22Rv1 (cell line): ENCODE results near the gene GSTM5.

Experiments
- H3K27ac ChIP-seq: fragments of 450-650 bp; 2 replicates; pipeline ENCODE4 v1.5.1; 2017
- ZFX ChIP-seq: fragments of 450-650 bp; IDR thresholded peaks from 2 replicates; pipeline ENCODE4 v1.6.1; 2017; ENCODE audit warnings: antibody characterized with exemption, borderline replicate concordance
- TF ChIP-seq, protein P1 (sequence below): fragments of 450-650 bp; IDR thresholded peaks from 2 replicates; pipeline ENCODE4 v1.5.1; 2017; ENCODE audit warnings: mild to moderate bottlenecking

GSTM5 gene

DNA sequence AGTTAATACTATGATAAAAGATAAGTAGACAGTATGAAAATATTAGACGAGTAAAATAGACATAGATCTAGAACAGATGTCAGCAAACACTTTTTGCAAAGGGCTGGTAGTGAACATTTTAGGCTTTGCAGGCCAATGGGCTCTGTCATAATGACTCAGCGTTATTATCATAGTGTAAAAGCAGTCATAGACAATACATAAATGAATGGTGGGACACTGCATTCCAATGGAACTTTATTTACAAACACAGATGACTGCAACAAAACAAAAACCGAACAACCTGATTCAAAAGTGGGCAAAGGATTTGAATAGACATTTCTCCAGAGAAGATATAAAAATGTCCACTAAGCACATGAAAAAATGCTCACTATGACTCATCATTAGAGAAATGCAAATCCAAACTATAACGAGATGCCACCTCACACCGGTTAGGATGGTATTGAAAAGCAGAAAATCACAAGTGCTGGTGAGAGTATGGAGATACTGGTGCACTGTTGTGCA is 7.3 kb downstream of the GSTM5 start:
- TF ChIP-seq, protein P1, sequence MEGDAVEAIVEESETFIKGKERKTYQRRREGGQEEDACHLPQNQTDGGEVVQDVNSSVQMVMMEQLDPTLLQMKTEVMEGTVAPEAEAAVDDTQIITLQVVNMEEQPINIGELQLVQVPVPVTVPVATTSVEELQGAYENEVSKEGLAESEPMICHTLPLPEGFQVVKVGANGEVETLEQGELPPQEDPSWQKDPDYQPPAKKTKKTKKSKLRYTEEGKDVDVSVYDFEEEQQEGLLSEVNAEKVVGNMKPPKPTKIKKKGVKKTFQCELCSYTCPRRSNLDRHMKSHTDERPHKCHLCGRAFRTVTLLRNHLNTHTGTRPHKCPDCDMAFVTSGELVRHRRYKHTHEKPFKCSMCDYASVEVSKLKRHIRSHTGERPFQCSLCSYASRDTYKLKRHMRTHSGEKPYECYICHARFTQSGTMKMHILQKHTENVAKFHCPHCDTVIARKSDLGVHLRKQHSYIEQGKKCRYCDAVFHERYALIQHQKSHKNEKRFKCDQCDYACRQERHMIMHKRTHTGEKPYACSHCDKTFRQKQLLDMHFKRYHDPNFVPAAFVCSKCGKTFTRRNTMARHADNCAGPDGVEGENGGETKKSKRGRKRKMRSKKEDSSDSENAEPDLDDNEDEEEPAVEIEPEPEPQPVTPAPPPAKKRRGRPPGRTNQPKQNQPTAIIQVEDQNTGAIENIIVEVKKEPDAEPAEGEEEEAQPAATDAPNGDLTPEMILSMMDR, result no peak
- no peak for TF ChIP-seq ZFX
- H3K27ac ChIP-seq, result no peak overlapping the region

DNA sequence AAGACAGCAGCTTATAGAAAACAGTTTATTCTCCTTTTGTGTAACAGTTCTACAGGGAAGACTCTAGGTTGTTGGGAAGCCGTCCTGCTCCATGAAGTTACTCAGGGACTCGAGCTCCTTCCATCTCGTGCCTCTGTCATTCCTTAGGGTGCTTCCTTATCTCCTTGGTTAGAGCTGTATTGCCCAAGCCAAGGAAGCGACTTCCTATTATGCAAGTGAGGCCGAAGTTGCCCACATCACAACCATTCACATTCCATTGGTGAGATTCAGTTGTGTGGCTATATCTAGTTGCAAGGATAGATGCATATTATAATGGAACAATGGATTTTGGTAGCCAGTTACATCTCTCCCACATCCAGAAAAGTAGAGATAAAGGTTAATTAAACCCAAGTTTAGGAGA is 9.0 kb downstream of the GSTM5 start:
- H3K27ac ChIP-seq, result no peak overlapping the region
- TF ChIP-seq ZFX, result no peak
- TF ChIP-seq, protein P1, result no peak

DNA sequence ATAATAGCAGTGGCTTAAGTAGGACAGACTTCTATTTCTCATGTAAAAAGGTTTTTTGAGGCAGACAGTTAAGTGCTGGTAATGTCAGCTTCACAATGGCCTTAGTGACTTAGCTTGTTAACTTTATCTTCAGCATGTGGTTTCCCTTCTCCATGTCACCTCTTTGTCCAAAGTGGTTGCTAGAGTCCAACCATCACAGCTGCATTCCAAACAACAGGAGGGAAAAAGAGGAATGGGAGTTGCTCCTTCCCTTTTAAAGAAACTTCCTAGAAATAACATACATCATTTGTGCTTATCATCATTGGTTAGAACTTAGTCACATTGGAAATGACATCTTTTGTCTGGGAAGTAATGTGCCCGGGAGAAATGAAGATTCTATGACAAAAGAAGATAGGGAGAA is 9.9 kb downstream of the GSTM5 start:
- TF ChIP-seq, protein P1, result no peak
- no peak for TF ChIP-seq ZFX
- no peak overlapping the region for H3K27ac ChIP-seq

DNA sequence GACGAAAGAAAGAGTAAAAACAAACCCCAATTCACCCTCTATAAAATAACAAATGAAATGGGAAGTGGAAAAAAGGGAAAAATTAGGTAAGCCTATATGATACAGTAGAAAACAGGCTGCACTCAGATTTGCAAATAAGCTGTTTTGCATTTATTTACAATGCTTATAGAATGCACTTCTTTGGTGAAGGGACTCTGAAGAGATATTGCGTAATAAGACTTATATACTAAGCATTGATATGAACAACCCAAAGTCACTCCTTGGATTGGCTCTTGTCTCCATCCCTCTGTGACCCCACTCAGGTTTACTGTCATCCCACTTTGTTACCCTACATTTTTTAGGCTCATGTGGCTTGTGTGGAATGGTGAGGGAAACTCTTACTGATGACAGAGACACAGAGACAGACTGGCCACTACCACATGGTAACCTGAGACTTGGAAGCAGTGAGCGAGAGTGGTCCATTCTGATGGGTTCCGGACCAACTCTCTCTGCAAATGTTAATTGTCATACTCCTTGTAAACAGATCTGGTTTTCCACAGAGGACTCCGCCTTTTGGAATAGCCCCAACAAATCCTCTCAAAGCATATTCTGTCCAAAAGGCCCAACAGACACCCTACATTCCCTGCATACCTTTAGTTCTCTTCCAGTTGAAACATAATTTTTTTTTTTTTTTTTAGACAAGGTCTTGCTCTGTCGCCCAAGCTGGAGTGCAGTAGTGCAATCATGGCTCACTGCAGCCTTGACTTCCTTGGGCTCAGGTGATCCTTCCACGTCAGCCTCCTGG is 11.0 kb downstream of the GSTM5 start:
- TF ChIP-seq, protein P1, result no peak
- no peak for TF ChIP-seq ZFX

DNA sequence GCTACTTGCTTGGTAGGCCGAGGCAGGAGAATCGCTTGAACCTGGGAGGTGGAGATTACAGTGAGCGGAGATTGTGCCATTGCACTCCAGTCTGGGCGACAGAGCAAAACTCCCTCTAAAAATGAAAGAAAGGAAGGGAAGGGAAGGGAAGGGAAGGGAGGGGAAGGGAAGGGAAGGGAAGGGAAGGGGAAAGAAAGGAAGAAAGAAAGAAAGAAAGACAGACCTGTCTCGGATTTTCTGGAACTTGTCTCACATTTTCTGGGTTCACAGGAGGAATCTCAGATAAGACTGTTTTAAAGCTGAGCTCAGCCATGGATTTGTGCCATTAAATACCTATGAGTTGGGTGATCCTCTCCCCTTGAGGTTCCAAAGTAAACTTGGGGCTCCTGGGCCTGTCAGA is 12.9 kb downstream of the GSTM5 start:
- no peak for TF ChIP-seq ZFX
- H3K27ac ChIP-seq, result peak overlapping the region; percentile 78

More for the DNA sequence above, 11.0 kb downstream of the GSTM5 start:
- peak overlapping the region; percentile 78 for H3K27ac ChIP-seq

DNA sequence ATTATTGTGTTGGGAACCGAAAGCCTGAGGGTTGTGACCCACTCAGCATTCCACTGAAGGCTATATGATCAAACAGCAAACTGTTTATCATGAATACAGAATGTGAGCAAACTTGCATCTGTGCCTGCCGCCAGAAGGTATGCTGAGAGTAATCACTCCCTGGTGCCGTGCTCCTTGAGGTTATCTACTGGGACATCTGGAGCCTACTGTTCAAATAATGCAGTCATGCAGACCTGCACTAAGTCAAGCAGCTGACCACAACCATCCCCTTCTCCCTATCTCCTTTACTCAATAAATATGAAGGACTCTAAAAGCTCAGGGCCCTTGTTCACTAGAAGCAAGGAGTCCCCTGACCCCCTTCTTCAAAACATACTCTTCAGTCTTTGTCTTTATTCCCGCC is 13.5 kb downstream of the GSTM5 start:
- H3K27ac ChIP-seq, result peak overlapping the region; percentile 78
- TF ChIP-seq, protein P1, result no peak
- TF ChIP-seq ZFX, result no peak

DNA sequence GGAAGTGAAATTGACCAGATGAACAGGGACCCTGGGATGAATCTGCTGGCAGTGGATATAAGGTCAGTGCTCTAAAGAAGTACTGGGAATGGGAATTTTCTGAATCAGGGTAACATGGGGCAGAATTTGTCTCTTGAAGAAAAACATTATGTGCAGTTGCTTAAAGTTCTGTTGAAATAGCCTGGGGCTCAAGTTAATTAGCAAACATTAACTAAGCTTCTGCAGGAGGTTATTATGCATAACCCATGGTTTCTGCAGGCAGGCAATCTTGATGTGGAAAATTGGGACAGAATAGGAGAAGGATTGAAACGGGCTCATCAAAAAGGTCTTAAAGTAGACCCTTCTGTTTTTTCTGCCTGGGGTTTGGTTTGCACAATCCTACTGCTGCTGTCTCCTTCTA is 14.0 kb downstream of the GSTM5 start:
- TF ChIP-seq, protein P1, result no peak
- TF ChIP-seq ZFX, result no peak
- peak overlapping the region; percentile 78 for H3K27ac ChIP-seq
